GM12892 (cell line): ENCODE data around the gene PPIF.

ENCODE experiments used
- POLR2A ChIP-seq: IDR thresholded peaks from 2 replicates; pipeline ENCODE4 v1.6.1; 2011; ENCODE audit warnings: low read depth, low read length, control low read depth
- POLR2AphosphoS5 ChIP-seq: IDR thresholded peaks from 2 replicates; pipeline ENCODE4 v1.6.1; 2011; ENCODE audit warnings: low read depth, low read length, control low read depth
- TAF1 ChIP-seq: IDR thresholded peaks from 2 replicates; pipeline ENCODE4 v1.6.1; 2011; ENCODE audit warnings: low read depth, mild to moderate bottlenecking, control low read depth, low read length, borderline replicate concordance

DNA sequence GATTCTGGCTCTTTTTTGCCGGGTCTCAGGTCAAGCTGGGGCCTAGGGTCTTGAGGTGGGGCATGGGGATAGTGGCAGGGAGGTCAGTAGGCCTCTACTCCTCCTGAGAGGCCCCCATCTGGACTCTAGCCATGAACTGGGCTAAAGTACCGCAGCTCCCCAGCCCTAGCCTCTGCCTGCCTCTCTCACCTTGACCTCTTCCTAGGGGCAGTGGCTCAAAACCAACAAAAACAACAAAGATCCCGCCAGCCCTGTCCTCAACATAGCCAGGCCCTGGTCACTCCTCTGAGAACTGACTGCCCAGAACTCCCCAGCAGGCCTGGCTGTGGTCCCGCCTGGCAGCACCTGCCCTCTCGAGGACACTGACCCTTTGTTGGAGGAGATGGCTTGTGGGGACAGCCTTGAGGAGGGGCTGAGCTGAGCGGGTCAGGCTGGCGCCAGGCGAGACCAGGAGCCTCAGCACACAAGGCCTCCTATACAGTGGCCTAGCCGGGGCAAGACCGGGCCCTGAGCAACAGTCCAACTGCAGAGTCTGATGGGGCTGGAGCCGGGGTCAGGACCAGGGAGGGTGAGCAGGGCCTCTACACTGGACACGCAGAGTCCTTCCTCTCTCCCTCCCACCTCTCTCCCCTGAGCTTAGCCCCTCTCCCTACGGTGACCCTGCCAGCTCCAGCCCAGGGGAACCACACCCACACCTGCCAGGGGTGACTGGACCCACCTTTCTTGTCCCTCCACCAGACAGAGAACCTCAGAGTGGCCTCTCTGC lies 11.6 kb upstream of the PPIF start:
- TF ChIP-seq POLR2A (no peak), TAF1 (no peak), POLR2AphosphoS5 (no peak)
